K562 (cell line): ENCODE results near the gene FHIP2A.

Experiments used
- CEBPB ChIP-seq: fragments of 450-650 bp; IDR thresholded peaks from 2 replicates; pipeline ENCODE4 v1.6.1; 2016; ENCODE audit warnings: missing genetic modification characterization, missing compliant biosample characterization
- EP300 ChIP-seq: IDR thresholded peaks from 2 replicates; pipeline ENCODE4 v1.6.1; 2012; ENCODE audit warnings: low read length, improper control_type of control experiment
- NKRF ChIP-seq: fragments of 450-650 bp; IDR thresholded peaks from 2 replicates; pipeline ENCODE4 v1.6.1; 2016; ENCODE audit warnings: borderline replicate concordance
- PHF8 ChIP-seq: fragments of 200-600 bp; sonication (generic); IDR thresholded peaks from 2 replicates; pipeline ENCODE4 v1.6.1; 2012; ENCODE audit warnings: mixed run types, mild to moderate bottlenecking, inconsistent platforms, low read length, moderate library complexity, borderline replicate concordance
- RCOR1 ChIP-seq, 2 experiments: IDR thresholded peaks; 2 replicates each; pipeline ENCODE4 v1.6.1; 2012; ENCODE audit warnings: low read depth in 2 of 2, low read length in 2 of 2, borderline replicate concordance in 1 of 2, improper control_type of control experiment in 1 of 2
- TAF1 ChIP-seq: IDR thresholded peaks from 2 replicates; pipeline ENCODE4 v1.6.1; 2011; ENCODE audit warnings: mild to moderate bottlenecking, low read length, moderate library complexity; ENCODE audit not compliant: insufficient read depth, control insufficient read depth, severe bottlenecking; ENCODE audit errors: extremely low read depth
- ZNF121 ChIP-seq: sonication (generic); formaldehyde crosslinking; conservative IDR thresholded peaks from 2 replicates; pipeline ENCODE4 v1.8.0; 2022; ENCODE audit warnings: missing genetic modification reagents
- ZNF589 ChIP-seq: fragments of 200-800 bp; sonication (Bioruptor generic); IDR thresholded peaks from 2 replicates; pipeline ENCODE4 v1.6.1; 2016; ENCODE audit warnings: low read depth, missing genetic modification characterization, missing compliant biosample characterization
- ZNF644 ChIP-seq: fragments of 200-800 bp; sonication (Bioruptor generic); IDR thresholded peaks from 2 replicates; pipeline ENCODE4 v1.6.1; 2016; ENCODE audit warnings: low read depth, missing genetic modification characterization, missing compliant biosample characterization
- TF ChIP-seq, protein P1 (sequence below), 3 experiments: IDR thresholded peaks in 2 of 3; conservative IDR thresholded peaks in 1 of 3; 2 replicates each; pipeline ENCODE4 v1.5.1; 2011 to 2012; ENCODE audit warnings: low read length in 3 of 3, mild to moderate bottlenecking in 3 of 3, control low read depth in 2 of 3, improper control_type of control experiment in 1 of 3, inconsistent platforms in 1 of 3, low read depth in 1 of 3, mixed read lengths in 1 of 3, moderate library complexity in 1 of 3; ENCODE audit not compliant: insufficient read depth in 2 of 3

GRCh38 chr10:114823077-114823463 lies 1.5 kb downstream of the FHIP2A start:
- TF ChIP-seq CEBPB (tag) (no peak), NKRF (no peak), RCOR1 (IDR thresholded peaks at IDR 0.05; ENCODE audit: borderline replicate concordance in 1 of 2, low read depth in 2 of 2, low read length in 2 of 2) (no peak), PHF8 (no peak), ZNF121 (CRISPR knock-in tag) (no peak), EP300 (no peak), ZNF644 (tag) (no peak), TAF1 (no peak), ZNF589 (CRISPR knock-in tag) (no peak)
- TF ChIP-seq, protein P1, sequence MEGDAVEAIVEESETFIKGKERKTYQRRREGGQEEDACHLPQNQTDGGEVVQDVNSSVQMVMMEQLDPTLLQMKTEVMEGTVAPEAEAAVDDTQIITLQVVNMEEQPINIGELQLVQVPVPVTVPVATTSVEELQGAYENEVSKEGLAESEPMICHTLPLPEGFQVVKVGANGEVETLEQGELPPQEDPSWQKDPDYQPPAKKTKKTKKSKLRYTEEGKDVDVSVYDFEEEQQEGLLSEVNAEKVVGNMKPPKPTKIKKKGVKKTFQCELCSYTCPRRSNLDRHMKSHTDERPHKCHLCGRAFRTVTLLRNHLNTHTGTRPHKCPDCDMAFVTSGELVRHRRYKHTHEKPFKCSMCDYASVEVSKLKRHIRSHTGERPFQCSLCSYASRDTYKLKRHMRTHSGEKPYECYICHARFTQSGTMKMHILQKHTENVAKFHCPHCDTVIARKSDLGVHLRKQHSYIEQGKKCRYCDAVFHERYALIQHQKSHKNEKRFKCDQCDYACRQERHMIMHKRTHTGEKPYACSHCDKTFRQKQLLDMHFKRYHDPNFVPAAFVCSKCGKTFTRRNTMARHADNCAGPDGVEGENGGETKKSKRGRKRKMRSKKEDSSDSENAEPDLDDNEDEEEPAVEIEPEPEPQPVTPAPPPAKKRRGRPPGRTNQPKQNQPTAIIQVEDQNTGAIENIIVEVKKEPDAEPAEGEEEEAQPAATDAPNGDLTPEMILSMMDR (IDR thresholded peaks at IDR 0.05 in 2 of 3, conservative IDR thresholded peaks at IDR 0.05 in 1 of 3; ENCODE audit: insufficient read depth in 2 of 3, low read depth in 1 of 3, low read length in 3 of 3), result no peak
